ENCODE data around the gene VWC2.

Gene VWC2

DNA sequence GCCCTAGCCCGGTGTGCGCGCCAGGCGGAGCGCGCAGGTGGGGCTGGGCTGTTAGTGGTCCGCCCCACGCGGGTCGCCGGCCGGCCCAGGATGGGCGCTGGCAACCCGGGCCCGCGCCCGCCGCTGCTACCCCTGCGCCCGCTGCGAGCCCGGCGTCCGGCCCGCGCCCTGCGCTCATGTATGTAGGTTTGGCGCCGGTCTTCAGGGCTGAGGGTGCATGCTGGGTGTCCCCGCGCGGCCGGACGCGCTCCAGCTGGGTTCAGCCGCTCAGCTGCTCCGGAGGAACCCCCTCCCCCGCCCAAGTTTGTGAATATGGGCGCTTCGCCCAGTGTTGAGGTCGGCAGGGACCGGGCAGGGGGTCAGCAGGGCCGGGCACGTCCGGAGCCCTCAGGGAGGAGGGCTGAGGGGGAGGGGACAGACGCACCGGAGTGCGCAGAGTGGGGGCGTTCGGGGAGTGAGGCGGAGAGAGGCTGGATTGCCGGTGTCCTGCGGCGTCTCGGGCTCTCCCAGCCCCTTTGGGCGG lies 559 bp downstream of the VWC2 start:
- TF ChIP-seq CTCF (IDR thresholded peaks at IDR 0.05; ENCODE audit: insufficient read depth, low read depth, low read length, missing control alignments) = no peak
- no peak for DNase-seq (ENCODE audit: low read depth)
- peak overlapping the region; percentile 15; the same call in 1 of the 2 replicates for H3K4me3 ChIP-seq (ENCODE audit: low read depth, low read length)

DNA sequence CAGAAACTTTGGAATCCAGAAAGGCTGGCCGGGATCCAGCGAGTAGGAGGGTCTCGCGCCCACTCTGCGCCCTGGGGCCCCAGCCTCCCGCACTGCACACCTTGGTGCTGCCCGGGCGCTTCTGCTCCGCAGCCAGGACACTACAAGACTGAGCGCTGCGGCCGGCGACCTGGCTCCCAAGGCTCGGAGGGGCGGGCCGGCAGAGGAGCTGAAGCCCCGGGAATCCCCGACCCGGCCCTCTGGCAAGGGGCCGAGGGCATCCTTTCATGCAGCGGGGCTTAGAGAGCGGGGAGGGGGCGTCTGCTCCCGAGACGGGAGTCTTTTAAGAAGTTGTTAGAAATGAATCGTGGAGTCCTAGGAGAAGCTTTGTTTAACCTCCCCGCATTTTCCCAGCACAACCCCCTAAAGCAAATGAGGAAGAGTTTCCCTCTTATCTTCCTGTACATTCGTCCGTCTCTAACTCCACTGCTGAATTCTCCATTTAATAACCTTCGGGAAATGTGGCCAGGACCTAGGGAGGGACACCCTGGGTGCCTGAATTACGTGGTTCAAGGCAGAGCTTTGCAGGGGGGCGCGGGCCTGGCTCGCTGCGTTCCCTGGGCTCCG lies 1.1 kb downstream of the VWC2 start:
- H3K4me3 ChIP-seq (ENCODE audit: low read depth, low read length) = peak overlapping the region; percentile 10; the same call in 1 of the 2 replicates

DNA sequence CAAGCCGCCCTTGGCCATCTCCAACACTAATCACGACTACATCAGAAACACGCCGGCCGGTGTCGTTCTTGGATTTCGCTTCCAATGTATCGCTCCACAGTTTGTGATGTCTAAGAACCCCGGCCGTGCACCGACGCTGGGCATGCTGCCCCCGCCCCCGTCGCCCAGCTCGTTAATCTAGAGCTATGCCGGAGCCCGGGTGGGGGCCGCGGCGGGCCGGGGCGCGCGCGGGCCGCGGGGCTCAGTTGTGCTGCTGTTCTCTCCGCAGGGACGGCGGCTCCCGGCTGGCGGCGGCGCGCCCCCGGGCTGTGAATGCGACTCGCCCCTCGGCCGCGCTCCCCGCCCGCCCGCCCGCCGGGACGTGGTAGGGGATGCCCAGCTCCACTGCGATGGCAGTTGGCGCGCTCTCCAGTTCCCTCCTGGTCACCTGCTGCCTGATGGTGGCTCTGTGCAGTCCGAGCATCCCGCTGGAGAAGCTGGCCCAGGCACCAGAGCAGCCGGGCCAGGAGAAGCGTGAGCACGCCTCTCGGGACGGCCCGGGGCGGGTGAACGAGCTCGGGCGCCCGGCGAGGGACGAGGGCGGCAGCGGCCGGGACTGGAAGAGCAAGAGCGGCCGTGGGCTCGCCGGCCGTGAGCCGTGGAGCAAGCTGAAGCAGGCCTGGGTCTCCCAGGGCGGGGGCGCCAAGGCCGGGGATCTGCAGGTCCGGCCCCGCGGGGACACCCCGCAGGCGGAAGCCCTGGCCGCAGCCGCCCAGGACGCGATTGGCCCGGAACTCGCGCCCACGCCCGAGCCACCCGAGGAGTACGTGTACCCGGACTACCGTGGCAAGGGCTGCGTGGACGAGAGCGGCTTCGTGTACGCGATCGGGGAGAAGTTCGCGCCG lies 1.9 kb downstream of the VWC2 start:
- no peak for DNase-seq (ENCODE audit: low read depth)
- H3K4me3 ChIP-seq (ENCODE audit: low read depth, low read length) = peak overlapping the region; percentile 10; the same call in 1 of the 2 replicates

More for the DNA sequence above, 1.1 kb downstream of the VWC2 start:
- TF ChIP-seq CTCF (IDR thresholded peaks at IDR 0.05; ENCODE audit: insufficient read depth, low read depth, low read length, missing control alignments) = no peak
- no peak for DNase-seq (ENCODE audit: low read depth)

GRCh38 chr7:49775949-49776443 lies 2.6 kb downstream of the VWC2 start:
- H3K4me3 ChIP-seq (ENCODE audit: low read depth, low read length) = no peak overlapping the region
- no peak for DNase-seq (ENCODE audit: low read depth)
- no peak for TF ChIP-seq CTCF (IDR thresholded peaks at IDR 0.05; ENCODE audit: insufficient read depth, low read depth, low read length, missing control alignments)

More for the DNA sequence above, 1.9 kb downstream of the VWC2 start:
- no peak for TF ChIP-seq CTCF (IDR thresholded peaks at IDR 0.05; ENCODE audit: insufficient read depth, low read depth, low read length, missing control alignments)

DNA sequence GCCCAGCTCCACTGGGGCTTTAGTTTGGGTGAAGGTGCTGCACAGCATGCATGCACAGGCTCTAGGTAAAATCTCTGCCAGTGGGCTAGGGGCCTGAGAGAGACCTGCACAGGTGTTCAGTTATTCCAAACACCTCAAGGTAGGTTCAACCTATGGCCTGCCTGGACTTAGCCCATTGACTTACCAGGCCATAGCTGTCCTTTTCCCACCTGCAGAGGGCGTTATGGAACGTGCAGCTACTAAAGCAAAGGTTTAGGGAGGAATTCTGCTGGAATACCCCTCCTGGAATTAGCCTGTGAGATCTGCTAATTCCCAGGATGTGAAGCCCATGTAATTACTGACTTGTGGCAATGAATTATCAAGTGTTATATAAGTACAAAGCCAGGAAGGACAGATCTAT lies 3.6 kb downstream of the VWC2 start:
- DNase-seq (ENCODE audit: low read depth) = no peak
- H3K4me3 ChIP-seq (ENCODE audit: low read depth, low read length) = no peak overlapping the region
- peak; percentile 15 for TF ChIP-seq CTCF (IDR thresholded peaks at IDR 0.05; ENCODE audit: insufficient read depth, low read depth, low read length, missing control alignments)

- TF ChIP-seq CTCF (IDR thresholded peaks at IDR 0.05; ENCODE audit: insufficient read depth, low read depth, low read length, missing control alignments) = no peak
- peak; percentile 50 for DNase-seq (ENCODE audit: low read depth)
- no peak overlapping the region for H3K4me3 ChIP-seq (ENCODE audit: low read depth, low read length)
Measured at GRCh38 chr7:49778731-49779270, 5.4 kb downstream of the VWC2 start.

Measured in GM12865 (cell line).